Uterus (tissue), 4 donors: ENCODE results near the gene CENPC. TPM values are rescaled to one million over a fixed set of nuclear protein-coding genes. Genes with fewer than 3 reads are reported as not detected.

Experiments
- DNase-seq, 2 donors: peaks; one replicate each; pipeline ENCODE4 v3.0.0-alpha.2; 2019 to 2020
- H3K27ac ChIP-seq, 2 donors: fragments of 200-600 bp; sonication (generic); 1 replicate in 1 of 2; 2 replicates in 1 of 2; pipeline ENCODE4 v1.5.1; 2016 to 2018
- H3K27me3 ChIP-seq, 2 donors: fragments of 200-600 bp; sonication (generic); one replicate each; pipeline ENCODE4 v1.5.1; 2018 to 2019; ENCODE audit warnings: control low read depth in 1 of 2
- H3K36me3 ChIP-seq, 2 donors: fragments of 200-600 bp; sonication (generic); one replicate each; pipeline ENCODE4 v1.5.1; 2019; ENCODE audit warnings: control low read depth in 1 of 2
- H3K4me1 ChIP-seq, 2 donors: fragments of 200-600 bp; sonication (generic); one replicate each; pipeline ENCODE4 v1.5.1; 2018 to 2019; ENCODE audit warnings: control low read depth in 1 of 2
- H3K4me3 ChIP-seq, 2 donors: fragments of 200-600 bp; sonication (generic); 1 replicate in 1 of 2; 2 replicates in 1 of 2; pipeline ENCODE4 v1.5.1; 2018 to 2019; ENCODE audit warnings: mild to moderate bottlenecking in 1 of 2
- H3K9me3 ChIP-seq, 2 donors: fragments of 200-600 bp; sonication (generic); one replicate each; pipeline ENCODE4 v1.5.1; 2019; ENCODE audit warnings: control low read depth in 1 of 2
- POLR2A ChIP-seq, 2 donors: fragments of 450-650 bp; IDR thresholded peaks; one replicate each; pipeline ENCODE4 v1.6.1; 2016; ENCODE audit warnings: antibody characterized with exemption in 2 of 2, mild to moderate bottlenecking in 1 of 2, moderate library complexity in 1 of 2
- intact Hi-C: fragments of 100-400 bp; cut with DNase I; formaldehyde crosslinking; loops from one replicate; pipeline ENCODE4 v1.15.1; 2023; ENCODE audit warnings: low total_unique reads
- total RNA-seq, 4 donors: library from RNA; depleted of rRNA in 3 of 4; stranded (reverse); fragments of >200 nt in 3 of 4; gene quantifications; one replicate each; pipeline versions ENCODE4 v1.1.0 to v1.2.4, GENCODE V29; 2014 to 2023
- TF ChIP-seq, protein P1 (sequence below), 4 experiments: fragments of 200-600 bp in 2 of 4; fragments of 450-650 bp in 2 of 4; sonication (generic) in 2 of 4; IDR thresholded peaks; one replicate each; pipeline ENCODE4 v1.5.1; 2016 to 2019; ENCODE audit warnings: antibody characterized with exemption in 4 of 4, mild to moderate bottlenecking in 2 of 4, moderate library complexity in 1 of 4
- donor health status: DM: yes; HTN: yes; CAD: no.

CENPC gene
- total RNA-seq, 4 donors from 2014 or later = 10.8 to 63.0 (median 29.1) TPM

DNA sequence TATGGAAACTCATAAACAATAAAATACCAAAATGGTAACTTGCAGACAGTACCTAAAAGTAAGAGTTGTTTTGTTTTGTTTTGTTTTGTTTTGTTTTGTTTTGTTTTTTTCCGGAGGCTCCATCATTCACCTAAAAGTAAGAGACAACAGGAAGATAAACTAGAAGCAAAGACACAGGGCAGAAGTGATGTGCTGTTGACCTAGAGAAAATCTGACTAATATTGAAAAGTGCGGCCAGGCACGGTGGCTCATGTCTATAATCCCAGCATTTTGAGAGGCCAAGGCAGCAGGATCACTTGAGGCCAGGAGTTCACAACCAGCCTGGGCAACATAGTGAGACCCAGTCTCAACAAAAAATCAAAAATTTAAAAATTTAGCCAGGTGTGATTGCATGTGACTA is 5.6 kb upstream of the CENPC start:
- no peaks in the 10 kb centered on the region for H3K4me1 ChIP-seq
- no peaks in the 10 kb centered on the region for H3K36me3 ChIP-seq
- H3K4me3 ChIP-seq = no peak overlapping the region
- no peak for DNase-seq
- intact Hi-C loops = no loop called here
- no peak overlapping the region for H3K27ac ChIP-seq
- H3K27me3 ChIP-seq = no peaks in the 10 kb centered on the region
- H3K9me3 ChIP-seq = no peaks in the 10 kb centered on the region
- TF ChIP-seq POLR2A (IDR thresholded peaks at IDR 0.05) = no peak
- TF ChIP-seq, protein P1, sequence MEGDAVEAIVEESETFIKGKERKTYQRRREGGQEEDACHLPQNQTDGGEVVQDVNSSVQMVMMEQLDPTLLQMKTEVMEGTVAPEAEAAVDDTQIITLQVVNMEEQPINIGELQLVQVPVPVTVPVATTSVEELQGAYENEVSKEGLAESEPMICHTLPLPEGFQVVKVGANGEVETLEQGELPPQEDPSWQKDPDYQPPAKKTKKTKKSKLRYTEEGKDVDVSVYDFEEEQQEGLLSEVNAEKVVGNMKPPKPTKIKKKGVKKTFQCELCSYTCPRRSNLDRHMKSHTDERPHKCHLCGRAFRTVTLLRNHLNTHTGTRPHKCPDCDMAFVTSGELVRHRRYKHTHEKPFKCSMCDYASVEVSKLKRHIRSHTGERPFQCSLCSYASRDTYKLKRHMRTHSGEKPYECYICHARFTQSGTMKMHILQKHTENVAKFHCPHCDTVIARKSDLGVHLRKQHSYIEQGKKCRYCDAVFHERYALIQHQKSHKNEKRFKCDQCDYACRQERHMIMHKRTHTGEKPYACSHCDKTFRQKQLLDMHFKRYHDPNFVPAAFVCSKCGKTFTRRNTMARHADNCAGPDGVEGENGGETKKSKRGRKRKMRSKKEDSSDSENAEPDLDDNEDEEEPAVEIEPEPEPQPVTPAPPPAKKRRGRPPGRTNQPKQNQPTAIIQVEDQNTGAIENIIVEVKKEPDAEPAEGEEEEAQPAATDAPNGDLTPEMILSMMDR (IDR thresholded peaks at IDR 0.05) = no peak

DNA sequence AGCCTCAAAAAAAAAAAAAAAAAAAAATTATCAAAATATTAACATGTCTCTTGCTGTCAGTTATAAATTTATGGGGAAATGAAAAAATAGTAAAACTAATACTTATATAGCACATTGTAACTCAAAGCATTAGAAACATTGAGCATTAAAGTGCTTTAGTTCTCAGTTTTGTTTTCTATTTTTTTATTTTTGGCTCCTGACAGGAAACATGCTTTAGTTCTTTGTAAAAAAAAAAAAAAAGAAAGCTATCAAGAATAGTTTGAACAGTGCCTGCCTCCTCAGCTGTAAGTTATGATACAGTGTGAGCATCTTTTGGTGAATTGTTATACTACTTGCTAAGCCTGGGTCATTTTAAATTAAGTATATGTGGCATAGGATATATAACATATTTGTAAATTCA is 5.1 kb upstream of the CENPC start:
- intact Hi-C loops = no loop called here
- TF ChIP-seq POLR2A (IDR thresholded peaks at IDR 0.05) = no peak
- TF ChIP-seq, protein P1 (IDR thresholded peaks at IDR 0.05) = no peak
- H3K4me3 ChIP-seq = no peak overlapping the region

DNA sequence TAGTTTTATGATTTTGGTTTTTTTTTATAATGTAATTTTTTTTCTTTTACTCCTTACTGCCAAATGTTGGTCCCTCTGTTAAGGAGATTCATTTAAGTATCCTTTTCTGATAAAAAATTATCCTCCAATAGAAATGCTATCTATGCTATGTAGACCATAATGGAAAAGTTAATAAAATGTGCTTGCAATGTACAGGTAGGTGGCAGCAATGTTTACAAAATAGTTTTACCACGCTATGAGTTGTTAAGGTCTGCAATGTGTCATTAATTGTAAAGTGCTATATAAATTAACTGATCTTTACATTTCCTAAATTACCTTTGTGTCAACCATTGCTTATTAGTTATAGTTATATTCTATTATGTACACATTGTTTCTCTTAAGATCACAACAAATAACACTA is 3.8 kb upstream of the CENPC start:
- Histone ChIP-seq H3K4me3 (no peak overlapping the region), H3K9me3 (no peaks in the 10 kb centered on the region), H3K27me3 (no peaks in the 10 kb centered on the region), H3K27ac (no peak overlapping the region), H3K4me1 (no peaks in the 10 kb centered on the region), H3K36me3 (no peaks in the 10 kb centered on the region)
- intact Hi-C loops = no loop called here
- no peak for TF ChIP-seq POLR2A (IDR thresholded peaks at IDR 0.05)
- TF ChIP-seq, protein P1 (IDR thresholded peaks at IDR 0.05) = no peak
- DNase-seq = no peak

More for the DNA sequence above, 5.1 kb upstream of the CENPC start:
- Histone ChIP-seq H3K27ac (no peak overlapping the region), H3K9me3 (no peaks in the 10 kb centered on the region), H3K4me1 (no peaks in the 10 kb centered on the region), H3K36me3 (no peaks in the 10 kb centered on the region), H3K27me3 (no peaks in the 10 kb centered on the region)
- DNase-seq = no peak

DNA sequence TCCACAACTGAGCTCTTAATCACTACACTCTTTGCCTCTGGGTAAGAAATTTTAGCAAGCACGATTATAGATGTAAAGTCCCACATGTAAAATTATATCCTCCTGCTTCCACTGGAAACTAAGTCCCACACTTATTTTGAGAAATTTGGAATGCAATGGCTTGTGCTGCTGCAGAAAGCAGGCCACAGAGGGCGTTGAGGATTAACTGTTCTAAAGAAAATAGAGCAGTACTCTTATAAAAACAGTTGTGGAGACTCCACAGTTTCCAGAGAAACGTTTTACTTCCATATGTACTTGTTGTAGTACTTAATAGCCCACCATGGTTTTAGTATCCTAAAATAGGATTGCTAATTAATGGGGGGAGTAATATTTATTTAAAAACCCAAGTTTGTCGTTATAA is 1.7 kb upstream of the CENPC start:
- Histone ChIP-seq H3K27me3 (no peaks in the 10 kb centered on the region), H3K4me3 (no peak overlapping the region), H3K4me1 (no peaks in the 10 kb centered on the region), H3K36me3 (no peaks in the 10 kb centered on the region), H3K27ac (no peak overlapping the region), H3K9me3 (no peaks in the 10 kb centered on the region)
- no peak for DNase-seq
- TF ChIP-seq, protein P1 (IDR thresholded peaks at IDR 0.05) = no peak
- TF ChIP-seq POLR2A (IDR thresholded peaks at IDR 0.05) = no peak
- intact Hi-C loops = no loop called here

DNA sequence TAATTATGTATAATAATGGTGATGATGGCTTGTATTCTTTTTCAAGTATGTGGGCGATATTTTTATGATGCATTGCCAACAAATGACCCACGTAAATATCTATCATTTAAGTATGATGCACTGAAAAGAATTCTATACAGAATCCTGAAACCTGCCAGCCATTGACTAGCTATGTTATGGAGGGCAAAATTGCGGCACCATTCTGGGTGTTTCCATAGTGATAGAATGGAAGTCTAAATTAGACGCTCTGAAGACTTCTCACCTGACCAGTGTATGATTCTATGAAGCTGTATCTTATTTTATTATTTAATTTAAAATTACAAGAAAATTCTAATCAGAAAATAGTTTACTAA is 677 bp upstream of the CENPC start:
- intact Hi-C loops = no loop called here
- DNase-seq = no peak
- TF ChIP-seq, protein P1 (IDR thresholded peaks at IDR 0.05) = no peak
- no peak for TF ChIP-seq POLR2A (IDR thresholded peaks at IDR 0.05)
- H3K9me3 ChIP-seq = no peaks in the 10 kb centered on the region
- H3K36me3 ChIP-seq = no peaks in the 10 kb centered on the region
- H3K4me3 ChIP-seq = peak overlapping the region; percentile 67 to 72
- no peaks in the 10 kb centered on the region for H3K4me1 ChIP-seq
- no peaks in the 10 kb centered on the region for H3K27me3 ChIP-seq
- peak overlapping the region; percentile 90 to 92 for H3K27ac ChIP-seq
